KBM-7 (cell line): ENCODE measurements around the gene PBX4.
A peak's percentile ranks its signal among the peaks of the same experiment; 100 is the strongest.

Source experiments
- DNase-seq: peaks from one replicate; pipeline ENCODE4 v3.0.0-alpha.2; 2015
- in situ Hi-C: fragments of 300-500 bp; cut with MboI; formaldehyde crosslinking; loops from 2 replicates; pipeline ENCODE4 v1.14.3; 2020; ENCODE audit warnings: low sequenced_read_pairs, low pct_unique_long_range_greater_than_20kb, mixed read lengths

The PBX4 gene

GRCh38 chr19:19525611-19526380 lies 92.7 kb downstream of the PBX4 start:
- DNase-seq: no peak
- in situ Hi-C loops: loop anchor here (25.0 kb wide), 1 partner anchor 412 kb away; no protein-coding TSS in a partner anchor

DNA sequence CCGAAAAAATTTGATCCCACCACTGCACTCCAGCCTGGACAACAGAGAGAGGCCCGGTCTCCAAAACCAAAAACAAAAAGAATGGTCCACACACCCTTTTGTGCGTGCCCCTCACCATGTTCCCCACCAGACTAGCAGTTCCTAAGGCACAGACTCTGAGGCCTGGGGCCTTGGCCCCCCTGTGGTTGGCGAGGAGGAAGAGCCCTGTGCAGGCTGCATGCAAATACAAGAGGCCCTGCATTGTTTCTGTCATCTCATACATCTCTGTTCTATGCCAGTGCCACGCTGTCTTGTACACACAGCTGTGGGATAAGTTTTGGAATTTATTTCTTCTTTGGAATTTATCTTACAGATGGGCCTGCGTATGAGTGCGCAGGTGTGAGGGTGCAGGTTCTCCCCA lies 94.4 kb downstream of the PBX4 start:
- DNase-seq: no peak
- in situ Hi-C loops: no loop called here

DNA sequence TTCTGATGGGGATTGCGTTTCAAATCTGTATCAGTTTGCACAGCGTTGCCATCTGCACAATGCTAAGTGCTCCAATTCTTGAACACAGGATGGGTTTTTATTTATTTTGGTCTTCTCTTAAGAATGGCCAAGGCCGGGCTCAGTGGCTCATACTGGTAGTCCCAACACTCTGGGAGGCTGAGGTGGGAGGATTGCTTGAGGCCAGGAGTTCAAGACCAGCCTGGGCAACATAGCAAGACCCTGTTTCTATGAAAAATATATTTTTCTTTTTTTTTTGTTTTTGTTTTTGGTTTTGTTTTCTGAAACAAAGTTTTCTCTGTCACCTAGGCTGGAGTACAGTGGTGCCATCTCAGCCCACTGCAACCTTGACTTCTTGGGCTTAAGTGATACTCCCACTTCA lies 95.3 kb downstream of the PBX4 start:
- in situ Hi-C loops: no loop called here

GRCh38 chr19:19520989-19521388 lies 97.5 kb downstream of the PBX4 start:
- in situ Hi-C loops: no loop called here
- DNase-seq: no peak

More for the DNA sequence above, 95.3 kb downstream of the PBX4 start:
- no peak for DNase-seq

- in situ Hi-C loops: no loop called here
- DNase-seq: no peak
Observed at GRCh38 chr19:19517235-19517619, 101.3 kb downstream of the PBX4 start.

DNA sequence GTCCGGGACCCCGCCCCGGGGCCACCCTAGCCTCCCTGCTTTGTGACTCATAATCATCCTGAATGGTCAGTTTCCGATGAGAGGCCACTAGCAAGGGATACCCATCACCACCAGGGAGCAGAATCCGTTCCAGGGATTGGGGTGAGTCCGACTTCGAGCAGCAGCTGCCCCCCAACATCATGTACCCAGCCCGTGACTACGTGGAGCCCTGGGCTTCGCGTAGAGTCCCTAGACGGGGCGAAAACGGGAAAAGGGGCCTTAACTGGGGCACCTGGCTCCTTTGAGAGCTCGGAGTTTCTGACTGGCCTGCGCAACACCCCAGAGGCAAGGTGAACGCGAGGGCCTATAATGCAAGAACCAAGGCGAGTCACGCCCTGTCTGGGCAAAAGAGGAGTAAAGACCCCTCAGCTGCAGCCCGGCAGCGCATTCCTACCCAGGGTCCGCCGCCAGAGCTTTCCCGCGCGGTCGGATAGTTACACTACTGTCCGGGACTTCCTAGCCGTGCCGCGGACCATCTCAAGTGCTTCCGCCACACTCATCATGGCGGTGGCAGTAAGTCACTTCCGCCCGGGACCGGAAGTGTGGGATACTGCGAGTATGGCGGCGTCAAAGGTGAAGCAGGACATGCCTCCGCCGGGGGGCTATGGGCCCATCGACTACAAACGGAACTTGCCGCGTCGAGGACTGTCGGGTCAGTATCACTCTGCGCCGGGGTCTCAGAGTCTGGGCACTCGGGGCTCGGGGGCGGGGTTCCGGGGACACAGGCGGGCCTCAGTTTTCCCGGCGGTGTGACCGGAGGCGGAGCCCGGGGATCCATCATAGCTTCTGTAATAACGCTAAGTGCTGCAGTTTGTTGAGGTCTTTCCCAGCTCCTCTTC lies 102.6 kb downstream of the PBX4 start, which contains the start of gene NDUFA13:
Gene NDUFA13, plus strand, starts transcription at position 584 of the 878 bp plus-strand sequence. Its CDS starts 14 bp downstream, at position 598.
- in situ Hi-C loops: no loop called here
- peak; percentile 95 for DNase-seq

DNA sequence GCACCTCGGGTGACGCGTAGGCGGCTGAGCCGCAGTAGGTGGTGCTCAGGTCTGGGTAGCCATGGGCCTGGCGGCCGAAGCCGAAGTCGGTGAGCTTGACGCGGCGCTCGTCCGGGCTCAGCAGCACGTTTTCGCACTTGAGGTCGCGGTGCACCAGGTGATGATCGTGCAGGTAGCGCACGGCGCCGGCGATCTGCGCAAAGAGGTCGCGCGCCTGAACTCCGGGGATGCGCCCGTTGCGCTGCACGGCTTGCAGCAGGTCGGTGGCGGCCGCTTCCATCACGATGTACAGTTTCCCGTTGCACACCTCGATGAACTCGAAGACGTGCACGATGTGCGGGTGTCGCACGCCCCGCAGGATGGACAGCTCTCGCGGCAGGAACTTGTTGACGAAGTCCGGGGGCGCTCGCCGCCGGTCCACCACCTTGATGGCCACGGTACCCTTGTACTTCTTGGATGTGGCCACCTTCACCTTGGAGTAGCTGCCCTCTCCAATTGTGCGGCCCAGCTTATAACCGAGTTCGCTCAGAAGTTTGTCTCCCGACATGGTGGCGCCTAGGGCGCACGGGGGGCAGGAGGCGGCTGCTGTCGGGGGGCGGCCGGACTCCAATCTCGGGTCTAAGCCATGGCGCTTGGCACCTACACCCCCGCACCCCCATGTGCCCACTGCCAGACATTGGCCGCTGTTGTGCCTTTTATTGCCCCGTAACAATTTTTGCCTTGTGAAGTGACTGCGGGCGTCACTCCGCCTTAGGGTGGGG lies 103.4 kb downstream of the PBX4 start, which contains the start of gene TSSK6:
Gene TSSK6, minus strand, starts transcription at position 668 of the 761 bp plus-strand sequence. Its CDS starts 121 bp downstream, at position 547.
- in situ Hi-C loops: no loop called here
- no peak for DNase-seq

- in situ Hi-C loops: no loop called here
- DNase-seq: no peak
Observed at GRCh38 chr19:19514215-19514657, 104.3 kb downstream of the PBX4 start.

DNA sequence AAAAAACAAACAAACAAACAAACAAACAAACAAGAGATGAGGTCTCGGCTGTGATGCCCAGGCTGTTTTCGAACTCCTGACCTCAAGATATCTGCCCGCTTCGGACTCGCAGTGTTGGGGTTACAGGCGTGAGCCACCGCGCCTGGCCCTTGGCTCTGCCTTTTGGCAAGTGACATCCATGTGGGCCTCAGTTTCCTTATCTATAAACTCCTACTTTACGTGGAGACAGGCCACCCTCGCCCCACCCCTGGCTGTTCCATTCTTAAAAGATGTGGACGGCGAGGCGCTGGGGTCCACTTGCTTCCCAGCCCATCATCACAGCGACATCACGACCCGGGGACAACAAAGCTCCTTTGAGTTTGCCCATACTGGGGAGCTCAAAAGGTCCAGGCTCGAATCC lies 104.8 kb downstream of the PBX4 start:
- no peak for DNase-seq
- in situ Hi-C loops: no loop called here
